Activated CD4-positive, alpha-beta T cell treated with anti-CD3 and anti-CD28 coated beads for 24 hours (primary cell): Measurements from ENCODE around the gene PLXDC2.
"Not testable (repeated sequence)": the region's sequence is repeated elsewhere in the genome, so short reads cannot be mapped to it uniquely, and the experiment has no call there.

Experiments
- DNase-seq, 2 donors: peaks; one replicate each; pipeline ENCODE4 v3.0.0-alpha.2; 2020; ENCODE audit warnings: low read depth in 2 of 2

The PLXDC2 gene

GRCh38 chr10:20191392-20191791, 375.2 kb downstream of the PLXDC2 start:
- not testable (repeated sequence) for DNase-seq

DNA sequence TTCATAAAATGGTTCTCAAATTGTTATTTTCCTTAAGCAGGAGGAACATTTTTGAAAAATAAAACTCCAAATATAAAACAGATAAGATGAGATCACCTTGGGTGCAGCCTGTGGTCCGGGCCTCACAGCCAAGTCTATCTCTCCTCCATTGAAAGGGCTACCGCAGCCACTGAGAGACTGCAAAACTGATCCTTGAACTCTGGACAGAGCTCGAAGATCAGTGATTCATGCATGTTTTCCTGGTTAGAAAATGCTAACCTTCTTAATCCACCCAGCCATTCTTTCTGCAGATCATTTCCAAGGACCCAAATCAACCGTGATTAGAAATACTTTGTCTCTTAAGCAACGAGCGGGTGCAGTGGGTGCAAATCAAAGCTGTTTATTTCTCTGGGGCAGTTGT, 378.8 kb downstream of the PLXDC2 start:
- DNase-seq, result no peak

DNA sequence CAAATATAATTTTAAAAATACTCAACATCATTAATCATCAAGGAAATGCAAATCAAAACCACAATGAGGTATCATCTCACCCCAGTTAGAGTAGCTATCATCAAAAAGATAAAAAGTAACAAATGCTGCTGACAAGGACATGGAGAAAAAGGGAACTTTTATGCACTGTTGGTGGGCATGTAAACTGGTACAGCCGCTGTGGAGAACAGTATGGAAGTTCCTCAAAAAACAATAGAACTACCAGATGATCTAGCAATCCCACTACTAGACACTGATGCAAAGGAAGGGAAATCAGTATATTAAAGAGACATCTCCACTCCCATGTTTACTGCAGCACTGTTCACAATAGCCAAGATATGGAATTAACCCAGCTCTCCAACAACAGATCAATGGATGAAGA, 384.5 kb downstream of the PLXDC2 start:
- no peak for DNase-seq

DNA sequence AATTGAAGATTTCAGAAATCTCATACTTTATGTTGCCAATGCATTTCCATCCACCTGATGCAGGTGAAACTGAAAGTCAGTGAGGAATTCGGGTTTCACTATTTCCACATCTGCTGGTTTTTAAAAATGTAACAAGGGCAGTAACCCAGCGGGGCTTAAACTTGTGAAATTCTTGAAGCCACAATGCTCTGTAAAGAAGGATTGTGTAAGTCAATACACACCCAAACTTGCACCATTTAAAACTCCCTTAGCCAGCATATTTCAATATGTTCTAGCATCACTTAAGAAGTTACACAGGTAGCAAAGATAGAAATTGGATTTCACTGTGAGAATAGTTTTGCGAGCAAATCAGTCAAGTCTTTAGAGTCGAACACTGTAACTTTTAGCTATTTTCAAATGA, 386.1 kb downstream of the PLXDC2 start:
- no peak for DNase-seq

DNA sequence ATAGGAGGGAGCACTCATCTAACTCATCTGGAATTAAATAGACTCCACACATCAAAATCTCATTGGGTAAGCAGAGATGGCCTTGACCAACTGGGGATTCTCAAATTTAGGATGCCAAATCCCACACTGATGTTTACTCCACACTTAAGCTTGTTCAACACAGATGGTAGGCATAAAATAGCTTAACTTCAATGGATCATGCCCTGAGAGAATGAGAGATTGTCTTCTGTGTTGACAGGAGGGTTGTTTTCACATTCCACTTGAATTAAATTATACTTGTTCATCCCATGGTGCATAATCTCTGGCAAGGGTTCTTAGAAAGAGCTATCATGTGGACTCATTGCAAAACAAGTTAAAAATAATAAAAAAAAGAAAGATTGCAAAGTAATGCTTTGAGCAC, 391.4 kb downstream of the PLXDC2 start:
- no peak for DNase-seq

GRCh38 chr10:20209098-20209497, 392.9 kb downstream of the PLXDC2 start:
- not testable (repeated sequence) for DNase-seq

DNA sequence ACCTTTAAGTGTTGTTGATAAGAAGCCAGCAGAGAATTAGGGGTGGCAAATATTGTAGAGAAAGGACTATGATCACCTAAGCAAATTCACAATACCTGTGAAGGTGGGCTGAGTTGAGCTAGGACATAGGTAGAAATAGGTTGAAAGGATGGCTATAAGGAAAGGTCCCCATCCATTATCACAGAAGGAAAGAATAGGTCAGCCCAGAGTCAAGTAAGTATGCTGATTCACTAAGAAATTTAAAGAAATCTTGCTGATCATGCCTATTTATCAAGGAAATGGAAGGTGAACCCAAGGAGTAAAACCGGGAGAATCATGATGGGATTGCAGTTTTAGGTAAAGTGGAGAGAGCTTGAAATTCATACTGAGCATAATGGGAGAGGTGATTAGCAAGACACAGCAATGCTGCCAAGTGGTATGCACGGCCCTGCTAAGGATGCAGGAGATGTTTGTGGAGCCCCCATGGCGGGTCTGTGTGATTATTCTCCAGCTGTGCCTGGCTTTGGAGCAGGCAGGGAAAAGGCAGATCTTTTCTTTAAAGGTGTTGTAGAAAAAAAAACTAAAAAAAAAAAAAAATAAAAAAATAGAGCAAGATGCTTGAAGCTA, 399.4 kb downstream of the PLXDC2 start:
- DNase-seq, result no peak

DNA sequence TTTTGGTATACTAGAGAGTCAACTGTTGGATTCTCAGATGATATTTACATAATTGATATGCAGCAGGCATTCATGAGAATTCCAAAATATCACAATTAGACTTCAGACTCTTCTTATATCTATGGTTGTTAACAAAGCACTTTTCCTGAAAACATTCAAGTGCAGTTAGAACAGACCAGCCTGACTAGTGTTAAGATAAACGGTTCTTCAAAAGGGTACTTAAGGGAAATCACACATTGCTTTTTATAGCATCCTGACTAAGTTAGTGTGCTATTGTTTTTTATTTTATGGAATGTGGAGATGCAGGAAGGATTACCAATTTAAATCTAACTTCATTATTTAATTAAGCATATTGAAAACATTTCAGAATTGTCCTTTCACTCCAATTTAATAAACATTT, 405.1 kb downstream of the PLXDC2 start:
- no peak for DNase-seq

- no peak for DNase-seq
These were observed 412.5 kb downstream of the PLXDC2 start for GRCh38 chr10:20228729-20229128.

DNA sequence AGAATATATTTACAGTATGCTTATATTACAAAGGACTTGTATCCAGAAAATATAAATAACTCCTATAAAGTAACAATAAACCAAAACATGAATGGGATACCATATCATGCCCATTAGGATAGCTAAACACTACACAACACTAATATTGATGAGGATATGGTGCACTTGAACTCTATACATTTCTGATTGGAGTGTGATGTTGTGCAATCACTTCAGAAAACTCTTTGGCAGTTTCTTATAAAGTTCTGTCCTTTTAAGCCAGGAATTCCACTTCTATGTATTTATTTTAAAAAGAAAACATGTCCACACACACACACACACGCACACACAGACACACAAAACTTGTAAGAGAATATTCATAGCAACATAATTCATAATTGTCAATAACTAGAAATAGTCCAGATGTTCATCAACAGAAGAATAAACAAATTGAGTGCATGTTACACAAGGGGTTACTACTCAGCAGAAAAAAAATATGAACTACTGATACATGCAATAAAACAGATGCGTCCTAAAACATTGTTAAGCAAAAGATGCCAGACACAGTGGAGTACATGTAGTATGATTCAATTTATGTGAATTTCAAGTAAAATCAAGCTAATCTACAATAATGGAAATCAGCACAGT, 416.0 kb downstream of the PLXDC2 start:
- no peak for DNase-seq

- DNase-seq, result no peak
These were observed 417.2 kb downstream of the PLXDC2 start for GRCh38 chr10:20233423-20233822.

- DNase-seq, result no peak
These were observed 418.3 kb downstream of the PLXDC2 start for GRCh38 chr10:20234579-20234978.

GRCh38 chr10:20237091-20237570, 420.9 kb downstream of the PLXDC2 start:
- no peak for DNase-seq

- no peak for DNase-seq
These were observed 421.4 kb downstream of the PLXDC2 start for GRCh38 chr10:20237586-20237985.

DNA sequence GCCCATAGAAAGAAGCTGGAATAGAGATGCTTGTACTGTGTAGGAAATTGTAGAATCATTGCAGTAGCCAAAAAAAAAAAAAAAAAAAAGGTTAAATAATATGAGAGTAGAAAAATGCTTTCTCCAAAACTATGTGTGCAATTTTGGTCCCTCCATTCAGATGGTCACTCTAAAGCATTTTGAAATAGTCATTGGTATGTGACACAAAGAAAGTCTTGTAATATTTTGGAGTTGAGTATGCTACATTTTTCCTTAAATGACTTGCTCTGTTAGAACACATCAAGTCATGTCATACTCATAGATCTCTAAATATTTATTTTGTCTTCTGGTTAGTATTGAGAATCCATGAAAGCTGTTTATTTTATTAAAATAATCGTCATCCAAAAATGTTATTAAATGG, 424.4 kb downstream of the PLXDC2 start:
- DNase-seq, result no peak

- DNase-seq, result no peak
These were observed 431.2 kb downstream of the PLXDC2 start for GRCh38 chr10:20247454-20247853.

DNA sequence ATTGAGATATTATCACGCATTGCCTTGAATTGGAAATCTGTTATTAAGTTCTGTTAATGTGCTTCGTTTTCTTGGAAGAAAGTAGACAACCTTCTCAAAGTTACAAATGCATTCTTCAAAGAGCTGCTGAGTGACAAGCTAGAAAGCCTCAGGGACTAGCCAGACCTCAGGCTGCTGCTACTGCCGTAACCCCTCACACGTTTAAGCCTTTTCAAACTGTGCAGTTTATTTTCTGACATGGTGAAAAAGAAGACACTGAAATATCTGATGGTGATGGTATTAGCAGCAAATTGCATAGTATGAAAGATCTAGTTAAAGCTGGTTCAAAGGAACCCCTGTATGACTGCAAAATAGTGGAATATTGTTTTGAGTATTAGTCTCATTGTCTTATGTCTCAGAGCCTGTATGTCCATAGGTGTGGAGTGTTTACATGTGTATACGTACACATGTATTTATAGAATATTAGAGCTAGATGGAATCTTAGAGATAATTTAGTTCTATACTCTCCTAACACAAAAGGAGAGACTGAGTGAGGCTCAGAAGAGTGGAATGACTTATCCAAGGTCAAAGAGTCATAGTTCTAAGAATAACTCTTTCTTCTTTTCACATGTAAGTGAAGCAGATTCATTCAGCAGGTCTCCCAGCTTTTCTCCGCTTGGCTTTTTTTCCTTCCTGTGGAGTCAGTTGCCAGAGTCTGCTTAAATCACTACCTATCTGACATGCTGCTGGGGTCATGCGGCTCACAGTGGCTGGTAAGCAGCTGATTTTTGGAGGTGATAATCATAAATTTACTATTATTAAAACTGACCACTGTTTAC, 431.9 kb downstream of the PLXDC2 start:
- no peak for DNase-seq

DNA sequence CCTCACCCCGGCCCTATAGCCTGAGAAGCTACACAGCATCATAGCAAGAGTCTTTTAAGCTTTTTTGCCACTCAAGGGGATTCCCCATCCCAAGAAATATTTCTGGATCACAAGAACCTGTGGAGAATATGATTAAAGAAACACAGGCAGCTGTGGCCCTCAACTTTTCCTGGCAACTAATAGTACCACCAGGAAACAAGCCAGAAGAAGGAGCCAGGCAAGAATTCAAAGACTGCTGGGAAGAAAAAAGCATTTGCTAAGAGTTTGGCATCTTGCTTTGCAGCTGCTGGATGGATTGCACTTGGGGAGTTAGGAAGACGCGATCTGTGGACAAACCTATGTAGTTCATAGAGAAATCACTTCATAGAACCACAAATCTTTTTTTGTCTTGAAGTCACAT, 437.8 kb downstream of the PLXDC2 start:
- no peak for DNase-seq

- no peak for DNase-seq
These were observed 438.3 kb downstream of the PLXDC2 start for GRCh38 chr10:20254497-20254896.

GRCh38 chr10:20256969-20257368, 440.7 kb downstream of the PLXDC2 start:
- DNase-seq, result no peak

GRCh38 chr10:20257422-20257821, 441.2 kb downstream of the PLXDC2 start:
- no peak for DNase-seq

DNA sequence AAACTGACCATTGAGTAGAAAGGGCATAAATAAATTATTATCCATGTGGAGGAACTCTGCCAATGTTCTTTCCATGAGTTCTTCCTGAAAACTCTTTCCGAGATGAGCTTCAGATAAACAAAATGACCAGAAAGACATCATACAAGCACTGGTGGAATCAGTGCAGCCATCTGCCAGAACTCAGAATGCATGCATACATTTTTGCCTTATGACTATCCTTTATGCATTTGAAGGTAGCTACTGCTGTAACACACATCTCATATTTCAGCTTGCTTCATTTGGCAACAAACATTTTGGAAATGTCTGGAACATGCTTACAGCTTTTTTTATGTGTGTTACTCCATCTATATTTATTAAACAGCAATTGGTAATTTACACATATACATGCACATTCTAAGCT, 448.9 kb downstream of the PLXDC2 start:
- DNase-seq, result no peak

- no peak for DNase-seq
These were observed 451.5 kb downstream of the PLXDC2 start for GRCh38 chr10:20267734-20268133.
